ENCODE results near the gene SLF1.

The SLF1 gene

DNA sequence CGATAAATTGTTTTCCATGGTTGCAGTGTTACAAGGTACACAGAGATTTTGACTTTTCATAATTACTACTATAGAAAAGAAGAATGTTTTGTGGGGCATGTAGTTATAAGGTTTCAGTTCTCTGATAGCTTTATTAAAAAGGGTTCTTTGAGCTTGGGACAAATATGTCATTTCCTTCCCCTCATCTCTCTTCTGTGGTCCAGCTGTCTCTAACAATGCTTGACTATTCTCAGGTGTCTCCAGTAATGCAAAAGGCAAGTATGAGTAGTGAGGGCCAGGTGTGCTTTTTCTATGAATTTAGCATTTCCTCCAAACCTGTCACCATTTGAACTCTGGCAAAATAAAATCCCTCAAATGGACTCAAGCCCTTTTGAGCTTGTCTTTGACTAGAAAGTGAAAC lies 84.3 kb downstream of the SLF1 start:
- WGBS, 2 experiments: 100% methylated on average over 1 of the region's 1 CpG; no CpG with 5 or more reads in 1 of the 2 experiments

DNA sequence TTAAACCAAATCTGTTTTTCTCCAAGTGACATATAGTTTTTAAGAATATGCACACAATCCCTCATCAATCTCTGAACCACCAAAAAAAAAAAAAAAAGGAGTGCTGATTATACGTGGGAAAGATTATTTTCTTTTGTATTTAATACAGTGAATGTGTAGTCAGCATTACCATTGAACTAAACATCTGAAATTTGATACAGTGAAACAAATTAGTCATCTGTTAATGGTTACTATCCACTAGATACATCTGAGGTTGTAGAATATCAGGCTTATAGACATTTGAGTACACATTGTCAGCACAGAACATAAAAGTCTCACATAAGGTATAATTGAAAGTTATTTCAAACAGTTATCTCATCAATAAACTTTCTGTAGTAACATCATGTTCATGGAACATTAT lies 87.0 kb downstream of the SLF1 start:
- H3K27me3 ChIP-seq (ENCODE audit: control insufficient read depth, insufficient read depth, low read length, poor library complexity, severe bottlenecking): no peaks in the 10 kb centered on the region
- no peaks in the 10 kb centered on the region for H3K36me3 ChIP-seq (ENCODE audit: control insufficient read depth, insufficient read depth, low read length)
- no CpG with 5 or more reads among the region's 1 CpG for WGBS, 2 experiments
- no peak overlapping the region for H3K27ac ChIP-seq (ENCODE audit: insufficient read depth, low read depth, low read length, poor library complexity, severe bottlenecking)
- H3K4me1 ChIP-seq (ENCODE audit: control insufficient read depth, insufficient read depth, low read length): no peaks in the 10 kb centered on the region
- H3K4me3 ChIP-seq (ENCODE audit: insufficient read depth, low read depth, low read length): no peak overlapping the region
- no peaks in the 10 kb centered on the region for H3K9me3 ChIP-seq (ENCODE audit: control insufficient read depth, low read length)

More for the DNA sequence above, 84.3 kb downstream of the SLF1 start:
- H3K27ac ChIP-seq (ENCODE audit: insufficient read depth, low read depth, low read length, poor library complexity, severe bottlenecking): no peak overlapping the region
- H3K4me1 ChIP-seq (ENCODE audit: control insufficient read depth, insufficient read depth, low read length): no peaks in the 10 kb centered on the region
- H3K4me3 ChIP-seq (ENCODE audit: insufficient read depth, low read depth, low read length): no peak overlapping the region
- H3K27me3 ChIP-seq (ENCODE audit: control insufficient read depth, insufficient read depth, low read length, poor library complexity, severe bottlenecking): no peaks in the 10 kb centered on the region
- no peaks in the 10 kb centered on the region for H3K9me3 ChIP-seq (ENCODE audit: control insufficient read depth, low read length)
- no peaks in the 10 kb centered on the region for H3K36me3 ChIP-seq (ENCODE audit: control insufficient read depth, insufficient read depth, low read length)

DNA sequence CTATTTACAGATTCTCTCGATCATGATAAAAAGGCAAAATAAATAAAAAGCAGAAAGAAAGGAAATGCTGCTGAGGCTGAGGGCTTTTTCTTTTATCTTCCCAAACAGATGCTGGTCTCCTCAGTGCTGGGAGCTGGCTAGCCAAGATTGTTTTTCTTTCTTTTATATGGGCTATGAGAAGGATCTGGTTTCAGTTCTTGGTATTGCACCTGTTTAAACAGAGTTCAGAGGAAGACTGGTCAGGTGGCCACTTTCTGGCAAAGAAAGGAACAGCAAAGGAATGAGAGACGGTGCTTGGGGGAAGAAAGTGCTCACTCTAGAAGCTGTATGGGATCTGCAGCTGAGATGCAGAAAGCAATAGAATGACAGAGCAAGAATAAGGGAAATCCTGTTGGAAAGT lies 88.9 kb downstream of the SLF1 start:
- H3K27ac ChIP-seq (ENCODE audit: insufficient read depth, low read depth, low read length, poor library complexity, severe bottlenecking): no peak overlapping the region
- no peaks in the 10 kb centered on the region for H3K27me3 ChIP-seq (ENCODE audit: control insufficient read depth, insufficient read depth, low read length, poor library complexity, severe bottlenecking)
- H3K4me3 ChIP-seq (ENCODE audit: insufficient read depth, low read depth, low read length): no peak overlapping the region
- H3K9me3 ChIP-seq (ENCODE audit: control insufficient read depth, low read length): no peaks in the 10 kb centered on the region
- H3K4me1 ChIP-seq (ENCODE audit: control insufficient read depth, insufficient read depth, low read length): no peaks in the 10 kb centered on the region
- 45 to 50% methylated on average over 2 of the region's 2 CpGs for WGBS, 2 experiments
- no peaks in the 10 kb centered on the region for H3K36me3 ChIP-seq (ENCODE audit: control insufficient read depth, insufficient read depth, low read length)

DNA sequence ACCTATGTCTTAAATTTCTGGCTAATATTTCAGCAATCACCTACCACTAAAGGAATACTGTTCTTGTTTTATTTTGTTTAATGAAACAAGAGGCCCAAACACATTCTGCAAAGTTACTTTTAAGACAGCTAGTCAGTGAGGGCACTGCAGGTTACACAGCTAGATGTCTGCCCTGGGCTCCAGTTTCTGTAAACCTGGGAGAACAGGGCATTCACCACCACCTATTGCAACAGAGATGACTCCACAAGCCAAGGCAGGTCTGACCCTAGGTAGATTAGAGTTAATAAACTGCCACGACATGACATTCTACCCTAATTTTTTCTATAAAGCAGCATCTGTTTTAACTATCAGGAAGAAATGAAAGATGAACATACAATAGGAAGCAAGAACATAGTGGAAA lies 90.8 kb downstream of the SLF1 start:
- no CpG with 5 or more reads among the region's 1 CpG for WGBS, 2 experiments
- Histone ChIP-seq H3K4me3 (ENCODE audit: insufficient read depth, low read depth, low read length) (no peak overlapping the region), H3K27me3 (ENCODE audit: control insufficient read depth, insufficient read depth, low read length, poor library complexity, severe bottlenecking) (no peaks in the 10 kb centered on the region), H3K36me3 (ENCODE audit: control insufficient read depth, insufficient read depth, low read length) (no peaks in the 10 kb centered on the region), H3K4me1 (ENCODE audit: control insufficient read depth, insufficient read depth, low read length) (no peaks in the 10 kb centered on the region), H3K27ac (ENCODE audit: insufficient read depth, low read depth, low read length, poor library complexity, severe bottlenecking) (no peak overlapping the region), H3K9me3 (ENCODE audit: control insufficient read depth, low read length) (no peaks in the 10 kb centered on the region)

DNA sequence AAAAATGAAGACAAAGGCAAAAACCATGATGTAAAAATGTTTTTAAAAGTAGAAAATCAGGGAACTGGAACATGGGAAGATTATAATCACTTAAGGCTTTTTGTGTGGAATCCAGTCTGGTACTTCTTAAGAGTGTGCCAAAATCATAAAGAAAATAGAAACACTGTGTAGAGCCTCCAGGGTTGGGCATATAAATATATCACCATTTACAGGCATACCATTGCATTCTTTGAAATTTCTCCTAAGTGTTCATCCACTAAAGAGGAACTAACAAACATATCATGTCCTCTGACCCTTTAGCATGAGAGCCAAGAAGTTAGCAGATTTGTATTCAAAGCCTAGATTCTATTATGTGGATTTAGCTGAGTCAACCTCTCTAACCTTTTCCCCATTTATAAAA lies 93.3 kb downstream of the SLF1 start:
- no peaks in the 10 kb centered on the region for H3K36me3 ChIP-seq (ENCODE audit: control insufficient read depth, insufficient read depth, low read length)
- no peak overlapping the region for H3K27ac ChIP-seq (ENCODE audit: insufficient read depth, low read depth, low read length, poor library complexity, severe bottlenecking)
- H3K9me3 ChIP-seq (ENCODE audit: control insufficient read depth, low read length): no peaks in the 10 kb centered on the region
- H3K4me1 ChIP-seq (ENCODE audit: control insufficient read depth, insufficient read depth, low read length): no peaks in the 10 kb centered on the region
- no peaks in the 10 kb centered on the region for H3K27me3 ChIP-seq (ENCODE audit: control insufficient read depth, insufficient read depth, low read length, poor library complexity, severe bottlenecking)
- H3K4me3 ChIP-seq (ENCODE audit: insufficient read depth, low read depth, low read length): no peak overlapping the region

DNA sequence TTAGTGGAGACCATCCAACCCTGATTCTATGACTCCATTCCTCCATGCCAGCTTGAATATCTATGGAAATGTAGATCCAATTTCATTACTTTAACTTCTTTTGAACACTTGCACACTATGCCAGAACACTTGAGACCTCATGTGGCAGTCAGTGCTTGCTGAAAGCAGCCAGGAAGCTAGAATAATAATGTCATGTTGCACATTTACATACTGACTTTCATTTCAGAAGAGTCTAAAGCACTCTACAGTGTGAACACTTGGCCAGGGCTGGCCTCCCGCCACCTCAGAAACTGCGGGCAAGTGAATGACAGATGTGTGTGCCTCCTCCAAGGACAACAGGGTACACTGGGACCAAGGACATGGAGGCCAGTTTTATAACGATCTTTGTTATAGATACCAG lies 97.3 kb downstream of the SLF1 start:
- H3K27ac ChIP-seq (ENCODE audit: insufficient read depth, low read depth, low read length, poor library complexity, severe bottlenecking): no peak overlapping the region
- H3K36me3 ChIP-seq (ENCODE audit: control insufficient read depth, insufficient read depth, low read length): no peaks in the 10 kb centered on the region
- H3K9me3 ChIP-seq (ENCODE audit: control insufficient read depth, low read length): no peaks in the 10 kb centered on the region
- H3K4me1 ChIP-seq (ENCODE audit: control insufficient read depth, insufficient read depth, low read length): no peaks in the 10 kb centered on the region
- WGBS, 2 experiments: 88 to 95% methylated on average over 2 to 3 of the region's 3 CpGs
- no peak overlapping the region for H3K4me3 ChIP-seq (ENCODE audit: insufficient read depth, low read depth, low read length)
- H3K27me3 ChIP-seq (ENCODE audit: control insufficient read depth, insufficient read depth, low read length, poor library complexity, severe bottlenecking): no peaks in the 10 kb centered on the region

DNA sequence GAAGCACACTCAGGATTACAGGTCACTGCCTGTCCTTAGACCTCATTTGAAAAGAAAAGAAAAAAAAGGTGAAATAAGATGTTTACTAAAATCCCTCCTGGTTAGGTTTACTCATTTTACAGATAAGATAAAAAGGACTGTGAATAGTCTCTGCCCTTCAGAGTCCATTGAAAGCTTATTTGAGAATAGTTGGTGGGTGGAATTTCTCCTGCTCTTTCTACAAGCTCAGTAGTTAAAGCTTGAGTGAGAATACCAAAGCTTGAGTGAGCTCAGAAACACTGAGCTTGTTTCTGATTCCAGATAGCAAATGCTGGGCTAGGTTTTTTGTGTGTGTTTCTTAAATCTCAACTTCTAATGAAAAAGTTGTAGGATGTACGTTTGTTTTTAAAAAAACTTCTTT lies 106.7 kb downstream of the SLF1 start:
- Histone ChIP-seq H3K27me3 (ENCODE audit: control insufficient read depth, insufficient read depth, low read length, poor library complexity, severe bottlenecking) (no peaks in the 10 kb centered on the region), H3K4me3 (ENCODE audit: insufficient read depth, low read depth, low read length) (no peak overlapping the region), H3K9me3 (ENCODE audit: control insufficient read depth, low read length) (no peaks in the 10 kb centered on the region), H3K4me1 (ENCODE audit: control insufficient read depth, insufficient read depth, low read length) (no peaks in the 10 kb centered on the region), H3K36me3 (ENCODE audit: control insufficient read depth, insufficient read depth, low read length) (no peaks in the 10 kb centered on the region), H3K27ac (ENCODE audit: insufficient read depth, low read depth, low read length, poor library complexity, severe bottlenecking) (no peak overlapping the region)
- WGBS, 2 experiments: 90 to 100% methylated on average over 1 of the region's 1 CpG

DNA sequence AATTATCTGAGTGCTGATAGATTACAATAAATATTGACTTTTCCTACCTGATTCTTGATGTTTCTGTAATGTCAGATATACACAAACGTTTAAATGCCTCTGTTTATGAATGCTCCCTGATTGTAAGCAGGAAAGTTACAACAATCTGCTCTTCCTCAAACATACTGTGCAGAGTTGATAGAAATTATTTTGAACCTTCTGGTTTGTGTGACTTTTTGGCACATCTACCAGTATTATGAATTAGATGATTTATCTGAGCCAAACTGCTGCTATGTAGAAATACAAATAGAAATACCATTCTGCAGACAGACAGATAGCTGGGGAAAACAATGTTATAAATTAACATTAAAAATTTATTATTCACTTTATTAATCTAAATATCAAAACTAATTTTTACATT lies 113.0 kb downstream of the SLF1 start:
- no peaks in the 10 kb centered on the region for H3K27me3 ChIP-seq (ENCODE audit: control insufficient read depth, insufficient read depth, low read length, poor library complexity, severe bottlenecking)
- no peaks in the 10 kb centered on the region for H3K9me3 ChIP-seq (ENCODE audit: control insufficient read depth, low read length)
- H3K4me1 ChIP-seq (ENCODE audit: control insufficient read depth, insufficient read depth, low read length): no peaks in the 10 kb centered on the region
- WGBS, 2 experiments: 86% methylated on average over 1 of the region's 1 CpG; no CpG with 5 or more reads in 1 of the 2 experiments
- no peak overlapping the region for H3K27ac ChIP-seq (ENCODE audit: insufficient read depth, low read depth, low read length, poor library complexity, severe bottlenecking)
- H3K4me3 ChIP-seq (ENCODE audit: insufficient read depth, low read depth, low read length): no peak overlapping the region
- H3K36me3 ChIP-seq (ENCODE audit: control insufficient read depth, insufficient read depth, low read length): no peaks in the 10 kb centered on the region

DNA sequence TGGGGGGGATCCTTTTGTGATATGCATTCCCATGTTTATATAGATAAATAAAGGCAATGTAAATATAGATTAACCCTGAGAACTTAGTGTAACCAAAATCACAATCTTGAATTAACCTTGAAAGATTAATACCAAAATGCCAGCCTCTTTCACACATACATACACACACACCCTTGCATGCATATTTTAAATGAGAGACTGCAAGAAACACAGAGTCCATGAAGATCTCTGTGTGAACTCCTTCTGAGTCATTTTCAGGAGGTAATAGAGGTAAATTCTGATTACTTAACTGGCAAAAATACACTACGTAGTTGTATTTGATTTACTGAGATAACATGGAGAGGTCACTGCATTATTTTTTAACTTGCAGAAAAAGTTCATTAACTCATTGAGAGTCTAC lies 118.0 kb downstream of the SLF1 start:
- no peak overlapping the region for H3K4me3 ChIP-seq (ENCODE audit: insufficient read depth, low read depth, low read length)
- H3K27ac ChIP-seq (ENCODE audit: insufficient read depth, low read depth, low read length, poor library complexity, severe bottlenecking): no peak overlapping the region
- no peaks in the 10 kb centered on the region for H3K4me1 ChIP-seq (ENCODE audit: control insufficient read depth, insufficient read depth, low read length)
- WGBS, 2 experiments: 96 to 100% methylated on average over 1 of the region's 1 CpG
- no peaks in the 10 kb centered on the region for H3K27me3 ChIP-seq (ENCODE audit: control insufficient read depth, insufficient read depth, low read length, poor library complexity, severe bottlenecking)
- H3K36me3 ChIP-seq (ENCODE audit: control insufficient read depth, insufficient read depth, low read length): no peaks in the 10 kb centered on the region
- H3K9me3 ChIP-seq (ENCODE audit: control insufficient read depth, low read length): no peaks in the 10 kb centered on the region

DNA sequence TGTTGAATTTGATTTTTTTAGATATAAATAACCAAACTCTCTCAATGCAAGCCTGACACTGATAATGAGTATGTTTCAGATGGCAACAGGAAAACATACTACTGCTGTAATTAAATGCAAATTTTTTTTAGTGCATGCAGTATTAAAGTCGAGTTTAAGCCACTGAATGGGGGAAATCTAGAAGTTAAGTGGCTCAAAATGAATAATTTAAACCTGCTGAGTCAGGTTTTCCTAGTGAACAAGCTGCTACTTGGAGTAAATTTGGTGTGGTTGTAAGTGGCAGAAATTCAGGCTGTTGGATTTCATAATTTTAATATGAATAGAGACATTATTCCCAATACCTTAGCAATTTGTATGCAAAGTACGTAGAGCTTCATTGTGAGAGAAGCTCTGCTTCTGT lies 121.8 kb downstream of the SLF1 start:
- Histone ChIP-seq H3K36me3 (ENCODE audit: control insufficient read depth, insufficient read depth, low read length) (no peaks in the 10 kb centered on the region), H3K9me3 (ENCODE audit: control insufficient read depth, low read length) (no peaks in the 10 kb centered on the region), H3K4me3 (ENCODE audit: insufficient read depth, low read depth, low read length) (no peak overlapping the region), H3K27ac (ENCODE audit: insufficient read depth, low read depth, low read length, poor library complexity, severe bottlenecking) (no peak overlapping the region), H3K4me1 (ENCODE audit: control insufficient read depth, insufficient read depth, low read length) (no peaks in the 10 kb centered on the region), H3K27me3 (ENCODE audit: control insufficient read depth, insufficient read depth, low read length, poor library complexity, severe bottlenecking) (no peaks in the 10 kb centered on the region)
- WGBS, 2 experiments: 81 to 83% methylated on average over 2 of the region's 2 CpGs

DNA sequence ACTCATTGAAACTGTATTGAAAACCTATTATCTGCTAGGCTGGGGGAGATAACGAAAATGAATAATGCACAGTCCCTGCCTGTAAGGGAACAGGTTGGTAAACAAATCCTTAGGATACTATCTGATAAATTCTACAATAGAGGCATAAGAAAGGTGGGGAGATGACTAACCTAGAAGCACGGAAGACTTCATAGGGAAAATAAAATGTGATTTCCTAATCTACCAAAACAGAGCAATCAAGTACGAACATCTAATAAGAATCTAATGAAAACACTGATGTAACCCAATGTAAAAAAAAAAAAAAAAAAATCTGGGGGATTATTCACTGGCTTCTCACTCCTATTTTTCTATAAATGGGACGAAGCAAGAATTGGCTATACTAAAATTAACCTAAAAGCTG lies 124.4 kb downstream of the SLF1 start:
- Histone ChIP-seq H3K36me3 (ENCODE audit: control insufficient read depth, insufficient read depth, low read length) (no peaks in the 10 kb centered on the region), H3K4me3 (ENCODE audit: insufficient read depth, low read depth, low read length) (no peak overlapping the region), H3K4me1 (ENCODE audit: control insufficient read depth, insufficient read depth, low read length) (no peaks in the 10 kb centered on the region), H3K27ac (ENCODE audit: insufficient read depth, low read depth, low read length, poor library complexity, severe bottlenecking) (no peak overlapping the region), H3K27me3 (ENCODE audit: control insufficient read depth, insufficient read depth, low read length, poor library complexity, severe bottlenecking) (no peaks in the 10 kb centered on the region), H3K9me3 (ENCODE audit: control insufficient read depth, low read length) (no peaks in the 10 kb centered on the region)
- WGBS, 2 experiments: 95% methylated on average over 3 of the region's 4 CpGs; no CpG with 5 or more reads in 1 of the 2 experiments
